Activated CD8-positive, alpha-beta T cell treated with anti-CD3 and anti-CD28 coated beads for 36 hours (primary cell): ENCODE data around the gene CDKAL1. TPM values are rescaled to one million over a fixed set of nuclear protein-coding genes. Genes with fewer than 3 reads are reported as not detected.

Experiments used
- ATAC-seq: fragments of 200-7000 bp; cut with Tn5 transposase; one replicate; pipeline ENCODE4 v1.10.0; 2021; ENCODE audit warnings: mild to moderate bottlenecking, moderate library complexity
- CTCF ChIA-PET: fragments of 350-600 bp; sonication (Branson Sonifier 250); formaldehyde crosslinking; loops from one replicate; lab custom pipeline; 2021; ENCODE audit warnings: antibody characterized with exemption; lab: Charles Lee
- POLR2A ChIA-PET: fragments of 350-600 bp; sonication (Branson Sonifier 250); formaldehyde crosslinking; loops from one replicate; lab custom pipeline; 2021; ENCODE audit warnings: antibody characterized with exemption; lab: Charles Lee
- DNase-seq: peaks from one replicate; pipeline ENCODE4 v3.0.0-alpha.2; 2020
- H3K27ac Mint-ChIP-seq: one replicate; pipeline ENCODE4 v1.8.0; 2021; ENCODE audit warnings: mild to moderate bottlenecking, mixed read lengths
- H3K27me3 Mint-ChIP-seq: one replicate; pipeline ENCODE4 v1.8.0; 2021; ENCODE audit warnings: mixed read lengths
- H3K36me3 Mint-ChIP-seq: one replicate; pipeline ENCODE4 v1.8.0; 2021; ENCODE audit warnings: low read depth, mixed read lengths
- H3K4me1 Mint-ChIP-seq: one replicate; pipeline ENCODE4 v1.8.0; 2021; ENCODE audit warnings: low read depth, mixed read lengths
- H3K4me3 Mint-ChIP-seq: one replicate; pipeline ENCODE4 v1.8.0; 2021; ENCODE audit warnings: mild to moderate bottlenecking, moderate library complexity, mixed read lengths
- H3K9me3 Mint-ChIP-seq: one replicate; pipeline ENCODE4 v1.8.0; 2021; ENCODE audit warnings: mixed read lengths
- CTCF ChIP-seq: fragments of 200-600 bp; IDR thresholded peaks from one replicate; pipeline ENCODE4 v1.8.0; 2022; ENCODE audit warnings: antibody characterized with exemption, mild to moderate bottlenecking
- intact Hi-C: fragments of 100-400 bp; cut with micrococcal nuclease; formaldehyde crosslinking; loops from one replicate; pipeline ENCODE4 v1.10.0; 2022
- total RNA-seq, 2 experiments: library from RNA; stranded (reverse); gene quantifications; one replicate each; pipeline ENCODE4 v1.2.3, GENCODE V29; 2021

The CDKAL1 gene
- total RNA-seq, 2 experiments from 2014 or later: 21.6 to 23.6 TPM

- DNase-seq (no peak), ATAC-seq (no peak)
- peaks cover 38% of the 10 kb centered on the region for H3K36me3 Mint-ChIP-seq
- H3K27ac Mint-ChIP-seq: no peak overlapping the region
- intact Hi-C loops: no loop called here
- no peak overlapping the region for H3K4me3 Mint-ChIP-seq
- no peaks in the 10 kb centered on the region for H3K4me1 Mint-ChIP-seq
- H3K9me3 Mint-ChIP-seq: peaks cover 13% of the 10 kb centered on the region
- ChIA-PET POLR2A (no interaction called here), CTCF (no interaction called here)
- no peak for TF ChIP-seq CTCF
- H3K27me3 Mint-ChIP-seq: no peaks in the 10 kb centered on the region
Measured at GRCh38 chr6:20900389-20901160, 366.3 kb downstream of the CDKAL1 start.

DNA sequence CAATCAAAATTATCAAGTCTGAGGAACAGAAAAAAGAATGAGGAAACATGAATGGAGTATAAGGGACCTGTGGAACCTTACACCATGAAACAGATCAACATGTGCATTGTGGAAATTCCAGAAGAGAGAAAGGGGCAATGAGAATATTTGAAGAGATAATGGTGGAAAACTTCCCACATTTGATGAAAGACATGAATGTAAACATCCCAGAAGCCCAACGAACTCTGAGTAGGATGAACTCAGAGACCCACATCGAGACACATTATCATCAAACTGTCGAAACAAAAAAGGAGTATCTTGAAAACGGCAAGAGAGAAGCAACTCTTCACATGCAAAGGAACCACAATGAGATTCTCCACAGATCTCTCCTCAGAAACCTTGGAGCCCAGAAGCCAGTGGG, 371.1 kb downstream of the CDKAL1 start:
- peaks cover 36% of the 10 kb centered on the region for H3K36me3 Mint-ChIP-seq
- H3K4me3 Mint-ChIP-seq: no peak overlapping the region
- H3K27me3 Mint-ChIP-seq: no peaks in the 10 kb centered on the region
- no peaks in the 10 kb centered on the region for H3K4me1 Mint-ChIP-seq
- H3K9me3 Mint-ChIP-seq: peaks cover 13% of the 10 kb centered on the region
- POLR2A ChIA-PET: no interaction called here
- CTCF ChIA-PET: no interaction called here
- intact Hi-C loops: no loop called here
- DNase-seq: no peak
- TF ChIP-seq CTCF: no peak
- ATAC-seq: no peak
- H3K27ac Mint-ChIP-seq: no peak overlapping the region

GRCh38 chr6:20906945-20907344, 372.7 kb downstream of the CDKAL1 start:
- peaks cover 41% of the 10 kb centered on the region for H3K36me3 Mint-ChIP-seq
- no peak for TF ChIP-seq CTCF
- ChIA-PET CTCF (no interaction called here), POLR2A (no interaction called here)
- no peaks in the 10 kb centered on the region for H3K4me1 Mint-ChIP-seq
- H3K9me3 Mint-ChIP-seq: peaks cover 13% of the 10 kb centered on the region
- H3K4me3 Mint-ChIP-seq: no peak overlapping the region
- DNase-seq: no peak
- H3K27me3 Mint-ChIP-seq: no peaks in the 10 kb centered on the region
- intact Hi-C loops: no loop called here
- no peak for ATAC-seq
- H3K27ac Mint-ChIP-seq: no peak overlapping the region

- H3K36me3 Mint-ChIP-seq: peaks cover 41% of the 10 kb centered on the region
- peaks cover 12% of the 10 kb centered on the region for H3K9me3 Mint-ChIP-seq
- TF ChIP-seq CTCF: no peak
- ChIA-PET POLR2A (no interaction called here), CTCF (no interaction called here)
- ATAC-seq (no peak), DNase-seq (no peak)
- H3K27ac Mint-ChIP-seq: no peak overlapping the region
- H3K4me1 Mint-ChIP-seq: no peaks in the 10 kb centered on the region
- no peak overlapping the region for H3K4me3 Mint-ChIP-seq
- intact Hi-C loops: no loop called here
- H3K27me3 Mint-ChIP-seq: no peaks in the 10 kb centered on the region
Measured at GRCh38 chr6:20907486-20908071, 373.3 kb downstream of the CDKAL1 start.

DNA sequence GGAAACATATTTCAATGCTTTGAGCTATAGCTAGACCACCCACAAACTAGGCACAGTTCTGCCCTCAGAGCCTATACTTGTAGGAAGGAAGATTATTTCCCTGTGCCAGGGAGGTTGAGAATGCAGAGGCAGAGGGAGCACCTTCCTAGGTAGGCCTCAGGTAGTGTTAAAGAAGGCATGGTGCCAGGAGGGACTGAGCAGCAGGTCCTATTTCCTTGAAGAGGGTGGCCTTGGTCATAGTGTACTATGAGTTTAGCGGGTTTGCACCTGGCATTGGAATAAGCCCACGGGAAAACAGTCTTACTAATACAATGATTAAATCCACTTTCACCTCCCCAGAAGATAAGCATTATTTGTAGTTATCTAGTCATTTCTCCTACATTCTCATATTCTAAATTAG, 375.4 kb downstream of the CDKAL1 start:
- Mint-ChIP-seq H3K4me1 (no peaks in the 10 kb centered on the region), H3K27me3 (no peaks in the 10 kb centered on the region), H3K9me3 (peaks cover 20% of the 10 kb centered on the region), H3K4me3 (no peak overlapping the region), H3K27ac (no peak overlapping the region), H3K36me3 (peaks cover 42% of the 10 kb centered on the region)
- no peak for TF ChIP-seq CTCF
- CTCF ChIA-PET: no interaction called here
- DNase-seq (no peak), ATAC-seq (no peak)
- POLR2A ChIA-PET: no interaction called here
- intact Hi-C loops: no loop called here
